DMS114 treated with DMSO at 0.1 percent for 48 hours (cell line): ENCODE data around the gene TIMP1.

Experiments used
- DNase-seq: peaks from one replicate; lab custom pipeline; 2025; ENCODE audit not compliant: unreplicated experiment; lab: John Stamatoyannopoulos, UW

TIMP1 gene

DNA sequence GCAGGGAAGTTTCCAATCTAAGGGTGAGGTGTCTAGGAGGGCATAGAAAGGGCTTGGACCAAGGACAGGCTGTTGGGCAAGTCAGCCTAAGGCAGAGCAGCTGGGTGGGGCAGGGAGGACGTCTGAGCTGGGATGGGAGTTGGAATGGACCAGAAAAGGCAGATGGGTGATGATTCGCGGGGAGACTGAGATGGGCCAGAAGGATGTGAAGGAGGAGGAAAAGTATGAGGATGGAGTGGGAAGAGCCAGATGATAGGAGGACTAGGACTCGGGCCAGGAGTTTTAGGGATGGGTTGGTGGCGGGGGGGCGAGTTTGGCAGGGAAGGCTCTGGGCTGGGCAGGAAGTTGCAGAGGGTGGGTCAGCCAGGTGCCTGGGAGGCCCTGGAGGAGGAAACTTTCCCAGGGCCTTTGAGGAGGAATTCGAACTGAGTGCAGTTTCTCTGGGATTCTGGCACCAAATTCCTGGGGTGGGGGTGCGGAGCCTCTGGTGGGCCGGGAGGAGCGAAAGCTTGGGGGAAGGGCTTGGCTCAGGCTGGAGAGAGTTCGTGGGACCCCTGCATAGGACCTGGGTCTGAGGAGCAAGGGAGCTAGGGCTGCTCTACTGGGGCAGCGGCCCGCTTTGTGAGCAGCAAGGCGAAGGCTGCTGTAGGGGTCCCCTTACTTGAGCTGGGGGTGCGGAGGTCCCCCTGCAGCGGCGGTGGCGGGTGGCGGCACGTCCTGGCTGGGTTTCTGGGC, 8.7 kb upstream of the TIMP1 start:
- DNase-seq, result no peak

DNA sequence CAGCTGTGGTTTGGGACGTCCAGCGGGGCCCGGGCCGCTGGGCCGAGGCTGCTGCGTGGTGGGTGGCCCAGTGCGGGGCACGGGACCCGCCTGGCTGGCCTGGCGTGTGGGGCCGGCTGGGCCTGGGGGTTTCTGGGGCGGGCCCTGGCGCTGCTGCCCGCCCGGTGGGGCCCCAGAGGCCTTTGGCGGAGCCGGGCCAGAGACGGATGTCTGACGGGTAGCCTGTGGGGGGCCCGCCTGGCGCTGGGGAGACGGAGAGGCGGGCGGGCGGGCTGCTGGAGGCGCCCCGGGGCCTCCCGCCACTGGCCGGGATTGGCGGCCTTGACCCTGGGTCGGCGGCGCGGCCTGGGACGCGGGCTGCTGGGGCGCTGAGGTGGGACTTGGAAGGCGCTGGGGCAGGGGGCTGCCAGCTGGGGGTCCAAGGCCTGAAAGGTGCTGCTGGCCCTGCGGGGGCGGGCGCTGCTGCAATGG, 8.1 kb upstream of the TIMP1 start:
- no peak for DNase-seq

DNA sequence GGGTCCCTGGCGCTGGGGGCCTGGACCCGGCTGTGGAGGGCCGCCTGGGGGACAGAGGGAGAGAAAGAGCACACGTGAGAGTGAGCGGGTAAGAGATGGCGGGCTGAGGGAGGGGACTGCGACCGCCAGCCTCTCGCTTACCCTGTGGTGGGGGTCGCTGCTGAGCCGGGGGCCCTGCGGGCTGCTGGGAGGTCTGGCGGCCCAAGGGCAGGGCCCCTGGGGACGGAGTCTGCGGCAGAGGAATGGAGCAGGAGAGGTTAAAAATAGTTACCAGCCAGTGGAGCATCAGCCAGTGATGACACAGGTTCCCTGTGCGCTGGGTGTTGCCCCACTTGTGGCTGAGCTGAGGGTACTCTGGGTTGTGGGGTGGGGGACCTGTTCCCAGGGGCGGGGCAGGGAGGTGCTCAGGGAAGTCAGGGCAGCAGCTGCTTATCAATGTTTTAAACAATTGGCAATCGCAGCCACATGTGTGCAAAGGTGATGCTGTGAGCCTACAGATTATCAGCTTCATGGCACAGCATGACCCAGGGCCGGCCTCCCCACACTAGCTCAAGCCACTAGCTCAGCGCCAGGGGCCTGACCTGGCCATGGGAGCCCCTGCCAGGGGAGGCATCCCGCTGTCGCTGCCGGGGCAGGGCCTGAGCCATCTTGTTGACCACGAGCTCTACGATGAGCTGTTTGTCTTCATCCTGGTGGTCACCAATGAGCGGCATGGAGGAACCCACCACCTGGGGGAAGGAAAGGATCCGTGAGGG, 7.5 kb upstream of the TIMP1 start:
- DNase-seq, result no peak

DNA sequence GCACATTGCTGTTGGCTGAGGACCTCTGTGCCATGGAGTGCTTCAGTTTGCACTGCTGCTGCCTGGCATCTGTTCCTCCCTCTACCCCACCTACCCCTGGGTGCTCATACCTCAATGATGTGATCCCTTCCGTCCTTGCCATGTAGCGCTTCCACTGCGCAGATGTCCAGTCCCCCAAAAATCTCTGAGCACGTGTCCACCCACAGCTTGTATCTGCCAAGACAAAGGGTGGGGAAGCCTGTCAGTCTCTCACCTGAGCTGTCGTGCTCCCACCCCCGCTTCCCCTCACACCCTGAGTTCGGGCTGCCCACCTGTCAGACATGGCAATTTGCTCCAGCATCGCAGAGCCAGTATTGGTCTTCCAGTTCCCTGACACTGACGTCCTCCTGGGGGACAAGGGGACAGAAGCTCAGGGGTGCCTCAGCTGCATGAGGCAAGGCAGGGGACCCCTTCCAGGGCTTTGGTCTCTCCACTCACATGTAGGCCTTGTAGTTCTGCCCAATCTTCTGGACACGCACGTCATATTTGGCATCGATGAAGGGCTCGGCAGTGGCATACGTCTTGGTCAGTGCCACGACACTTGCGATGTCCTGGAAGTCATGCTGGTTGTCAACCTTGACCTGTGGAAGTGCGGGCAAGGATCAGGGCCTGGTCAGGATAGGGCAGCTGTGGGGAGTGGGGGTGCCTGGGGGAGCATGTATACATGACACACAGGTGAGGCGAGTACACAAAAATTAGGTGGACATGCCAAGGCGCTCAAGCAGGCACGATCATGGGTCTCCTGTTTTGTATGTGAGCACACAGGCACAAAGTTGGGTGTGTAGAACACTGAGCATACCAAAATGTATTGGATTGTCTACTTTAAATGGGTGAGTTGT, 6.0 kb upstream of the TIMP1 start:
- no peak for DNase-seq

DNA sequence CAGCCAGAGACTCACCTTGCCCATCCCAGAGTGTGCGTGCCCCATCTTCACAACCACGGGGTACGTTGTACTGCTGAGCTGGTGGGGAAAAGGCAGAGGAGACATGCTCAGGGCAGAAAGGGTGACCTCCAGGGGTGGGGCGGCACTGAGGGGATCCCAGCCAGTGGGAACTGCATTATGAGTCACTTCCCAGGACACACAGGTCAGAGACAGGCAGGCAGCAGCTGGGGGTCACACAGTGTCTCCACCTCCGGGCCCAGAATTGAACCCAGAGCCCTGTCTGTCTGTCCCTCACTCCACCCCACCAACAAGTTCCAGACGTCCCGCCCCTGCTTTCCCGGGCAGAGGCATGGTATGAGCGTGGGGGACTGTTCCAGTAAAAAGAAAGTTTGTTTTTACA, 4.8 kb upstream of the TIMP1 start:
- no peak for DNase-seq

DNA sequence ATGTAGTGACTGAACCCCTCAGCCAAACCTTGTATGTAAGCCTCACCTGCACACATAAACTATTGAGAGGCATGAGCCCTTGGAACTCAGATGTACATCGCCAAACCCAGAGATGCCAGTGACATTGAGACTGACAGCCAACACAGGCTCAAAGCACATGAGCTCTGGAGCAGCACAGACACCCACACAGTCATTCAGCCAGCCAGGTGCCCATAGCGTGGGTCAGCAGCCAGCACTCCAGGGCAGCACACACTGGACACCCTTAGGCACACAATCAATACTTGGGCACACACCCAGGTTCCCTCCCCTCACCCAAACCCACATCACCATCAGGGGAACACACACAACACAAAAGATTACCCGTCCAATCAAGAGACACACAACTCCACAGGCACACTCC, 4.3 kb upstream of the TIMP1 start:
- DNase-seq, result no peak

DNA sequence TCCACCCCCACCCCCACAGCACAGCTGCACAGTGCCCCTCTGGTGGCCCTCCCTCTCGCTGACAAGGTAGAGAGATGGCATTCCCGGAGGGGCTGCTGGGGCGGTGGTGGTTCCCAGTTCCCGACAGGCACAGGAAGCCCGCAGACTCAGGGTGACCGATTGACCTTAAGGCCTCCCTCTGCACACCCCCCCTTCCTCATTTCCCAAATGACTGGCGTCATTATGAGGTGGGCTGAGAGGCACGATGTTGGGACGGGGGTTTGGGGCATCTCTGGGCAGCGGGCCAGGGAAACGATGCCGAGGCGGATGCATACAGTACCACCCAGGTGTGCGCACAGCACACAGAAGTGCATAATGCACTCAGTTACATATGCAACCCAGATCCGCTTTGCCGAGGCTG, 3.5 kb upstream of the TIMP1 start:
- no peak for DNase-seq

DNA sequence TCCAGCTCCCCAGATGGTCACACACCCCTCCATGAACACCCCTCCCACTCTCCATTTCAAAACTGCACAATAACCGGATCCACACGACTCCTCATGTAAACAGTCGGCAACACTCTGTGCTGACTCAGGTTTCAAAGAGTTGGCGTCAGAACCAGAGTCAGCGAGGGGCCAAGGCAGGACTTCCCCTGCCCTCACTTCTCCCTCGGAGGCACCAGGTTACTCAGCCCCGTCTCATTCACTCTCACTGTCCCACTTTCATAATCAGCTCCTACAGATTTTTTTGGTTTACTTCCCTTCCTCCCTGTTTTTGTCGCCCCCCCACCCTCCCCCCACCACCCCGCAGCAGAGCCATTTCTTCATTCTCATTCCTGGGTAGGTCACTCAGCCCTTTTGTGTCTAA, 2.7 kb upstream of the TIMP1 start:
- no peak for DNase-seq

DNA sequence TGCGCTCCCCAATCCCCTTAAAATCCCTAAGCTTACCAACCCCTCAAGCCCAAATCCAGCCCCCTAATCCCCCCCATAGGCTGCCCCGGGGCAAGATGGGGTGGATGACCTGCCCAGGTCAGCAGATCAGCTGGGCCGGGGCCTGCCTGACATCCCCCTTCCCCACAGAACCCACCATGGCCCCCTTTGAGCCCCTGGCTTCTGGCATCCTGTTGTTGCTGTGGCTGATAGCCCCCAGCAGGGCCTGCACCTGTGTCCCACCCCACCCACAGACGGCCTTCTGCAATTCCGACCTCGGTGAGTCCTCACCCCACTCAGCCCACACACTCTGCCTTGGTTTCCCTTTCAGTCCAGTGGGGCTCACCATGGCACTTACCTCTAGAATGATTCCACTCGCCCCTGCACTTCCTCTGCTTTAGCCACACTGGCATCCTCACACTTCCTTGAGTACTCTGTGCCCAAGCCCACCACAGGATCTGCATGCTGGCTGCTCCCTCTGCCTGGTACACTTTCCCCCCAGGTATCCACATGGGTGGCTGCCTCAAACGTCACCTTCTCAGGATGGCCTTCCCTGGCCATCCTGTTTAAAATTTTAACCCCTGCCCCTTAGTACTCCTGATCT, 1.1 kb downstream of the TIMP1 start:
- DNase-seq, result no peak

DNA sequence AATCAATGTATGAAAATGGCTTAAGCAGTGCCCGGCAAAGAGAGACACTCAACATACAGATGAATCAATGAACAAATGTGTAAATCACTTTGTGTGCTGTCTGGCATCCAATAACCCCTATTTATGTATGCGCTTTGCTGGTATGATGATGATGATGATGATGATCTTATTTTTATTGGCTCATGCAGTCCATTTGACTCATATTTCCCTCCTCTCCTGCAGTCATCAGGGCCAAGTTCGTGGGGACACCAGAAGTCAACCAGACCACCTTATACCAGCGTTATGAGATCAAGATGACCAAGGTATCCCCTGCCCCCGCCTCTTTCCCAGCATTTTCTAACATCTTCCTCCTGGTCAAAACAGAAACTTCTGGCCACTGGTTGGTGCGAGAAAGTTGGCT, 2.5 kb downstream of the TIMP1 start:
- DNase-seq, result no peak

DNA sequence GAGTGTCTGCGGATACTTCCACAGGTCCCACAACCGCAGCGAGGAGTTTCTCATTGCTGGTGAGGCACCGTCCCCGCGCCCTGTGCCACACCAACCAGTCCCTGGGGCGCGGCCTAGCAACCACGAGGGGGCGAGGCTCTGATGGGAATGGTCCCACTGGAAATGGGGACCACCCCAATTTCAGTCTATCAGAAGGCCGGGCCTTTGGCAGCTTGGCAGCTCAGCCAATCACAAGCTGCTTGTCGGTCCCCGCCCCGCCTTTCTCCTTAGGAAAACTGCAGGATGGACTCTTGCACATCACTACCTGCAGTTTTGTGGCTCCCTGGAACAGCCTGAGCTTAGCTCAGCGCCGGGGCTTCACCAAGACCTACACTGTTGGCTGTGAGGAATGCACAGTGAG, 3.0 kb downstream of the TIMP1 start:
- DNase-seq, result no peak

DNA sequence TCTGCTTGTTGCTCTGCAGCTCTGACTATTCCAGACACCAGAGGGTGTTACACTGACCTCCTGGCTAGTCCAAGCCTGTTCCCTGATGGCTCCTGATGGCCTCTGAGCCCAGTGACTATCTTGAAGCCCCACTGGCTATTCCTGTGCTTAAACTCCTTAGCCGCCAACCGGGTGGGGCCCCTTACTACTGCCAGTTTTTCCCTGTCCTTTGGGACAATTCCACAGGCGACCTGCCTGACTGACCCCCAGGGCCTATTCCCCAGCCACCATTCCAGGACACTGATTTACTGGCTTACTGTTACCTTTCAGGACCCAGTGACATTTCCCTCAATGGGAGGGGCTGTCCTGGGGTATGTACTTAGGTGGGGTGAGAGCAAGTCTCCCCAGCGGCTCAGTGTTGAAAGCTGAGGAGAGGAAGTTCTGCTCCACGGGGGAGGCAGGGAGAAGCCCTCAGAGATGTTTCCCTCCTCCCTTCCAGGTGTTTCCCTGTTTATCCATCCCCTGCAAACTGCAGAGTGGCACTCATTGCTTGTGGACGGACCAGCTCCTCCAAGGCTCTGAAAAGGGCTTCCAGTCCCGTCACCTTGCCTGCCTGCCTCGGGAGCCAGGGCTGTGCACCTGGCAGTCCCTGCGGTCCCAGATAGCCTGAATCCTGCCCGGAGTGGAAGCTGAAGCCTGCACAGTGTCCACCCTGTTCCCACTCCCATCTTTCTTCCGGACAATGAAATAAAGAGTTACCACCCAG, 4.0 kb downstream of the TIMP1 start:
- DNase-seq, result no peak

DNA sequence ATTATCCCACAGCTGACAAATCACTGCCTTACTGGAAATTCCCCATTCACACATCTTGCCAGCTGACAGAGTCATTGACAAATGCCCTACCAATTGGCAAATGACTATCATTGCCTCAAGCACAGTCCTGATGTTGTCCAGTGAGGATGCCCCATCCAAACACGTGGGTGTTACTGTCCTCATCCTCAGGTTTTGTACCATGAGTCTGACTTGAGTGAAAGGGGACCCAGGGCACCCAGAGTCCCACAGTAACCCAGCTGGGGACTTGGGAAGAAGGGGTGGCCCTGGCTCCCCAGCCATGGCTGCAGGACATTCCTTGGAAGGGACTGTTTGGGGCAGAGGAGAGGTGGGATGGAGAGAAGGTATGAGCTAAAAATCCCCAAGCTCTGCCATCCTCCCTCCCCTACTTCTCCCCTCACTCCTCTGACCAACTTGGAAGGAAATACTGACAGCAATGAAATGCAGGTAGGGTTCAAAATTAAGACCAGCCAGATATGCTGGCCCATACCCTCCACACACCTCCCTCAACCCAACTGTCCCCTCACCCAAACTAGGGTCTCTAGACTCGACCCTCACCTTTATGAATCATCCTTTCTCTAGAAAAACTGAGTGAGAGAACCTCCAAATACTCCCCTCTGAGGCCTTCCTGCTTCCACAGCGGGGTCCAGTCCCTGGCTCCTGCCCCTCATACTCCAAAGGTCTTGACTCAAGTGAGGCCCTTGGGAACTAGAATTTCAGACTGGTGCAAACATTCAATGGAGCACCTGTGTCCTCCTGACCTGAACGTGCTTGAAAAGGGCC, 5.1 kb downstream of the TIMP1 start:
- DNase-seq, result no peak

DNA sequence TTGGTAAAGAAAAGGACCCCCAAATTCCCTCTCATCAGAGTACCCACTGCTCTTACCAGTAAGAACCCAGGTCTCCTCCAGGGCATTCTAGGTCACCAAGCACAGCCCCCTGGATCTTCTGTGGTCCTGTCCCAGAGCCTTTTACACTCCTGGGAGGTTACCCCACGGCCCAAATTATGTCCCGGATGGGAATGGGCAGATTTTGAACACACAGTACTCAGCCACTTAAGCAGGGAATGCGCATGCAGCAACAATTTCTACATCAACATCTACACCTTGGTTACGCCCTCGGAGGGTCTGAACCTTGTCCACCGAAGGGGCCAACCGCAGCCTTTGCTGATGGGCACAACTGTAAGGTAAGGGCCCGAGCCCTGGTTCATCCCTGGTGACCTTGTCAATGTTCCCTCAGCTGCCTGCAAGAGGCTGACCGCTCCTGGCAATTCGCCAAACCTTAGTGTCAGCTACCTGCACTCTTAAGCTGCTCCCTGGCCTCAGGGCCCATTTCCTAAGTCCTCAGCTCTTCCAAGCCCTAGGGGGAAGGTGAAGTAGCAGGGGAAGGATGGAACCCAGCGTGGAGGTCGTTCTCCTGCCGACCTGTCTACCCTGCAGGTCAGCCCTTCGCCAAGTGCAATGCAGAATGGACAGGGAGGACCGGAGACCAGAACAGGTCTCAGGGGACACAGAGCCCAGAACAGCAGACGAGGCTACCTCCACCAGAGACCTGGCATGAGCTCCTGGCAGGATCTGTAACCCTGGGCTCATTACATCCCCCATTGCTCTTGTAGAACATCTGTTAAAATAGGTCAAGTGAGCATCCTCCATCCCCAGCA, 5.9 kb downstream of the TIMP1 start:
- no peak for DNase-seq

DNA sequence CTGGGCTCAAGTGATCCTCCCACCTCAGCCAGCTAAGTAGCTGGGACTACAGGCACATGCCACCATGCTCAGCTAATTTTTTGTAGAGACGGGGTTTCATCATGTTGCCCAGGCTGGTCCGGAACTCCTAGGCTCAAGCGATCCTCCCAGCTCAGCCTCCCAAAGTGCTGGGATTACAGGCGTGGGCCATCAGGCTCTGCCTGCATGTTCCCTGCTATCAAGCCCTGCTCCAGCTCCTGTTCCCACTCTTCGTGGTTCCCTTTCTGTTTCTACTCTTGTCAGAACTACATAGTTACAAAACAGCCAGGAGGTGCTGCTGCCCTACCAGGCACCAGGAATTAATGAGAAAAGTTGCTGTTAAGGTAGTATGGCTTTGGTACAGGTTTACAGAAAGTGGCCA, 8.7 kb downstream of the TIMP1 start:
- DNase-seq, result no peak

DNA sequence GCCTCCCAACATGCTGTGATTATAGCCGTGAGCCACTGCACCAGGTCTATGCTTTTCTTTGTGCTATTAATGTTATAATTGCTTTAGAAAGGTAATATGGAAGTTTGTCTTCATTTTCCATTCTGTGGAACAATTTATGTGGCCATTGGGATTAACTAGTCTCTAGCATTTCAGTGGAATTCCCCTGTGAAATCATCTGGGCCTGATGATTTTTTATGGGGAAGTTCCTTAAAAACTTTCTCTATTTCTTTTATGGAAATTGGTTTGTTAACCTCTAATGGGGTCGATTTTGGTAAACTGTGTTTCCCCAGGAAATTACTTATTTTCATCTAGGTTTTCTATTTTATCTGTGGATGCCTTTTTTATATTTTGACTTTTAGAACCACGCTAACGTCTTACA, 11.3 kb downstream of the TIMP1 start:
- DNase-seq, result no peak

DNA sequence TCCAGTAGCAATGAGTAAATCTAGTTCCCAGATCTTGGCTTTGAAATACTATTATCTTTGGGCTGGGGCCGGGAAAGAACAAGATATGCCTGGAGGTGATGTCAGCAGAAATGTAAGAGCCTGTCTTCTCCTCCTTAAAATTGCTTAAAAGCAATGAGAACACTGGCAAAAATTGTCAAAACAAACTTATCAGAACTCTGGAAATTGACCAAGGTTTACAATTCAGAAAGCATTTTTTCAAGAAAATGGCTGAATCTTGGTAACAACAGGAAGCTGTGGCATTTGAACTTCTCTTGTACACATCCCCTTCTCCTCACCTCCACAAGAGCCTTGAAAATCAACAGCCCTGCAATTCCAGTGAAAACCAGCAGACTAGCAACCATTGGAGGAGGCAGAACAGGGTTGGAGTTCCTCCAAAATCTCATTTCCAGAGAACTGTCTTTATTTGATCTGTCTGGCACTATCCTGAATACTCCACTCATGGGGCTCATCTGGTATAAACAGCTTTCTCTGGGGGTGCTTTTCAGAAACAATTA, 13.5 kb downstream of the TIMP1 start:
- no peak for DNase-seq

DNA sequence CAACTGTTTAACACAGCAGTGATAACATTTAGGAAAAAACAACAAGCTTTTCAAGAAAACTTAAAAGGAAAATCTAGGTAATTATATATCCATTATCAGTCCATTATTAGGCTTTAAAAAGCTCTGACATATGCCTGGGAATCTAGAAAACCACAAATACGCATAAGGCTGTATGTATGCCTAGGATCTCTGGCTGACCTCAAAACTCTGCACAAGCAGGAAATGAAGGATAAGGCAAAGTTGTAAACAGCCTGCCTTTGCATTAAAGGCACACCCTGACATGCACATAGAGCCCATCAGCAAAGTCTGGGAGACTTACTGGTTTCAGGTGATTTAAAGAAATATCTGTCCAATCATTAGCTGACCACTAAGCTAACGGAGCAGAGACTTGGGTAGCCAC, 14.0 kb downstream of the TIMP1 start:
- DNase-seq, result no peak

DNA sequence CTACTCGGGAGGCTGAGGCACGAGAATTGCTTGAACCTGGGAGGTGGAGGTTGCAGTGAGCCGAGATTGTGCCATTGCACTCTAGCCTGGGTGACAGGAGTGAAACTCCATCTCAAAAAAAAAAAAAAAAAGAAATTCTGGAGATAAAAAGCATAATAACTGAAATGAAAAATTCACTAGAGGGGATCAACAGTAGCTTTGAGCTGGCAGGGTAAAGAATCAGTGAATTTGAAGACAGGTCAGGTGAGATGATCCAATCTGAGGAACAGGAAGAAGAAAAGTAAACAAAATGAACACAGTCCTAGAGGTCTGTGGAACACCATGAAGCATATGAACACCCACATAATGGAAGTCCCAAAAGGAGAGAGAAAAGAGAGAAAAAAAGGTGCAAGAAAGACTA, 15.0 kb downstream of the TIMP1 start:
- DNase-seq, result no peak
